Suprapubic skin (tissue), 3 donors: ENCODE data around the gene GATAD2B.

ENCODE experiments used
- POLR2A ChIP-seq, 2 donors: fragments of 450-650 bp; IDR thresholded peaks; one replicate each; pipeline ENCODE4 v1.6.1; 2017; ENCODE audit warnings: antibody characterized with exemption in 2 of 2, mild to moderate bottlenecking in 2 of 2, moderate library complexity in 2 of 2
- TF ChIP-seq, protein P1 (sequence below), 2 donors: fragments of 200-600 bp in 1 of 2; fragments of 450-650 bp in 1 of 2; sonication (generic) in 1 of 2; IDR thresholded peaks; one replicate each; pipeline ENCODE4 v1.5.1; 2016 to 2019; ENCODE audit warnings: antibody characterized with exemption in 2 of 2, mild to moderate bottlenecking in 1 of 2, moderate library complexity in 1 of 2

DNA sequence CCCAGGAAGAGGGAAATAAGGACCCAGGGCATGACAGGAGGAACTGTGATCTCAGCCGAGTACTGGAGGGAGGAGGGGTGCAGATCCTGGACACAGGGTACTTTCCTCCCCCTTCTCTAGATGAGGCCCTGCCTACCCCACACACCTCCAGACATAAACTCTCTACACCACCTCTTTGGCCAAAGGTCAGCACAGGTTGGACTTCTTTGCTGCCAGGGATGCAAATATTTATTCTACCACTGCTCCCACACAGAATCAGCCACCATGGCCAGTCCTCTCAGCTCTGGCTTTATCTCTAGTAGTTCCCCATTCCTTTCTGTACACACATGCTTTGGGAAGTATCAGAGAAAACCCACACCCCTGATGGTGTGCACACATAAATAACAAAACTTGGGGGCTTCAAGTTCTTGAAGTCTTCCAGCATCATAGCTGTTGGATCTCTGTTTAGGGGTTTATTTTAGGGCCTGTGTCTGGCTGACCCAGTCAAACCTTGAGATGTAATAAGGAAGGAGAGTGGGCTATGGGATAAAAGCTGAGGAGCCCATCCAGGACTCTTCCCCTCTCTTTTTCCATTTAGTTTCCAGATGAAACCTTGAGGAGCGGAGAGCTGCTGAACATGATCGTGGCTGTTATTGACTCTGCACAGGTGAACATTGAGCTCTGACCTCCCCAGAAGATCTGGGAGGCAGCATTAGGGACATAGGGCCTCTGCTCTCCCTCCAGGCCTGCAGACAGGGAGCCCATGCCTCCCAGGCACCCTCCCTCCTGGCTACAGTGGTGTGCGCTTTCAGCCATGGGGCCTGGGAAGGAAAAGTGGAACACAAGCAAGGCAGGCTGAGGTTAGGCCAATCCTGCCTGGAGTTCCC is 154.2 kb downstream of the GATAD2B start:
- no peak for TF ChIP-seq POLR2A (IDR thresholded peaks at IDR 0.05)
- TF ChIP-seq, protein P1, sequence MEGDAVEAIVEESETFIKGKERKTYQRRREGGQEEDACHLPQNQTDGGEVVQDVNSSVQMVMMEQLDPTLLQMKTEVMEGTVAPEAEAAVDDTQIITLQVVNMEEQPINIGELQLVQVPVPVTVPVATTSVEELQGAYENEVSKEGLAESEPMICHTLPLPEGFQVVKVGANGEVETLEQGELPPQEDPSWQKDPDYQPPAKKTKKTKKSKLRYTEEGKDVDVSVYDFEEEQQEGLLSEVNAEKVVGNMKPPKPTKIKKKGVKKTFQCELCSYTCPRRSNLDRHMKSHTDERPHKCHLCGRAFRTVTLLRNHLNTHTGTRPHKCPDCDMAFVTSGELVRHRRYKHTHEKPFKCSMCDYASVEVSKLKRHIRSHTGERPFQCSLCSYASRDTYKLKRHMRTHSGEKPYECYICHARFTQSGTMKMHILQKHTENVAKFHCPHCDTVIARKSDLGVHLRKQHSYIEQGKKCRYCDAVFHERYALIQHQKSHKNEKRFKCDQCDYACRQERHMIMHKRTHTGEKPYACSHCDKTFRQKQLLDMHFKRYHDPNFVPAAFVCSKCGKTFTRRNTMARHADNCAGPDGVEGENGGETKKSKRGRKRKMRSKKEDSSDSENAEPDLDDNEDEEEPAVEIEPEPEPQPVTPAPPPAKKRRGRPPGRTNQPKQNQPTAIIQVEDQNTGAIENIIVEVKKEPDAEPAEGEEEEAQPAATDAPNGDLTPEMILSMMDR (IDR thresholded peaks at IDR 0.05), result no peak
